HG02938 (cell line): ENCODE data around the gene DYSF.

Experiments
- ATAC-seq: cut with Tn5 transposase; IDR thresholded peaks from one replicate; pipeline ENCODE4 v1.9.1; 2021; ENCODE audit warnings: mild to moderate bottlenecking, moderate library complexity; ENCODE audit not compliant: unreplicated experiment

DYSF gene

GRCh38 chr2:71697106-71698004, 244.0 kb downstream of the DYSF start:
- no peak for ATAC-seq

GRCh38 chr2:71699428-71699827, 246.1 kb downstream of the DYSF start:
- ATAC-seq, result no peak

DNA sequence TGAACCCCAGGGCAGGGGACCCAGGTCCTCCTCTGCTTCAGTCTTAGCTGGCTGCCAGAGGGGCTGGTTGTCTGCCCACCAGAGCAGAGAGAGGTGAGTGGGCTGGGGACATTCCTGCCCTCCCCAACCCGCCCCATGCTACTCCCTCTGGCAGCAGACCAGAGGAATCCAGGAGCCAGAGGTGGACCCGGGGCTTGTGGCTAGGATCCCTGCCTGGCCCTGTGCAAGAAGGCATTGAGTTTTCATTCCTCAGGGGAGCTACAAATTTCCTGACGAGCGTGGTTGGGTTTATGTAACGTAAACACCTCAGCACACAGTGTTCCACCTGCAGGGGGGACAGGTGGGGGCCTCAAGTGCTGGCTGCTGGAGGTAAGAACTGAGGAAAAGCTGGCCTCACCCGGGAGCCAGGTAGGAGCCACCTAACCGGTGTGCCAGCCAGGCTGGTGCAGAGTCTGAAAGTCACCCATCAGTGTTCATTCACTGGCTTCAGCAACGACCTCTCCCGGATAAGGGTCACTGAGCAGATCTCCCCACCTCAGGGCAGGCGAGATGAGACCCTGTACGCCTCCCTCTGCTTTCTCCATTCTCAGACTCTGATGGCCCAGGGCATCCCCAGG, 246.8 kb downstream of the DYSF start:
- no peak for ATAC-seq

DNA sequence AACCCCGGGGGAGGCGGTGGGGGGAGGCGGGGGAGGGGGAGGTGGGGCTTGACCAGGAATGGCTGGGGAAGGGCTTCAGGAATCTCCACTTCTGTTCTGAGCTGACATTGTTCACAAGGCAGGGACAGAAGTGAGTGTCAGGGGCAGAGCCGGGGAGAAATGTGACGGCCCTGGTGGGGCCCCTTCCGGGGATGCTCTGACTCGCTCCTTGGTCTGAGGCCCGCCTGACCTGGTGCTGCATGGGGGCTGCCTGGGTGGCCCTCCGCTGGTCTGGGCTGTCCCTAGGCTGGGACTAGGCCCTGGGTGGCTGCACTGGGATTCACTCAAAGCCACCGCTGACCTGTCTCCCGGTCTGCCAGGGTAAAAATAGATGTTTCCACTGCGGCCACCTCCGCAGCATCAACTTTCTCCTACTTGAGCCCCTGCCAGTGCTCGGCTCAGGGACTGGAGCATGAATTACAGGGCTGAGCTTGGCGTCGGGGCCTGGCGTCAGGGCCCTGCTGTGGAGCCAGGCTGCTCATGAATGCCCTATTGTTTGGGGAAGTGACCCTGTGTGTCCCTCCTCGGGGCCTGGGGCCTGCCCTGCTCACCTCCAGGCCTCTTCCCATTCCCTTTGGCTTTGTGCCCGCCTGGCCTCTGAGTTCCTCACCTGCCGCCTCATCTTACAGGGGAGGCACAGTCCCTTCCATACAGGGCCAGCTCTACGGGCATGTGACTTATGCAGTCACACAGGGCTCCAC, 247.5 kb downstream of the DYSF start:
- no peak for ATAC-seq

DNA sequence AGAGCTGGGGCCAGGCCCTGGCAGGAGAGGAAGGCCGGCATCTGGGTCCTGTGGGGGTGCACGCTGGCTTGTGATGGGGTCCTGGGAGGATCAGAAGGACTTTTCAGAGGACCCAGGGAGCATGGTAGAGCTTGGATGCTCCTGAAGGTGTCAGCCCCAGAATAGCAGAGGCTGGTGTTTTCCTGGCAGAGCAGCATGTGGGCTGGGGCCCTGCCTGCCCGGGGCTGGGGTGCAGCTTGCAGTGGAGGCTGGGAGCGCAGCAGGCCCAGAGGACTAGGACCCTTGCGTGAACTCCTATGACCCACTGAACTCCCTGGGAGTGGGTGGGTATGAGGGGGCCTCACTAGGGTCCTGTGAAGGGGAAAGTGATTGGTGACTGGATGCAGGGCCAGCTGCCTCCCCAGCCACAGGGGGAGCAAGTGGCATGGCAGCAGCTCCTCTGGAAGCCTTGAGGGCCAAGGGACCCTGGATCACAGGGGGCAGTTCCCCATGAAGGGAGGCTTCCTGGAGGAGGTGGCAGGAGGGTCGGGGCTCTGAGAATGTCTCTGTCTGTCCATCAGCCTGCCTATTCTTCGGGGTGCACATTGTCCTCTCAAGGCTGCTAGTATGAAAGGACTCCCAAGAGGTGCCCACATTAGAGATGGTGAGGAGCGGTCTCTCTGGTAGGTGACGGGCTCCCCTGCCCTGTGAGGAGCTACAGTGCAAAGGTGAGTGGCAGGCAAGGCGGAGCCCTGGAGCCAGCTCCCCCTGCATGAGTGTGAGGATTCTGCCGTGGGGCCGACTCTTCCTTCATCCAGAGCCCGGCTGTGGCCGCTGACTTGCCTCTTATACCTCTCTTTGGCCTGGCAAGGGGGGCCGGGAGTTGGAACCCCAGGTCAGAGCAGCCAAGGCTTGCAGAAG, 249.0 kb downstream of the DYSF start:
- no peak for ATAC-seq

DNA sequence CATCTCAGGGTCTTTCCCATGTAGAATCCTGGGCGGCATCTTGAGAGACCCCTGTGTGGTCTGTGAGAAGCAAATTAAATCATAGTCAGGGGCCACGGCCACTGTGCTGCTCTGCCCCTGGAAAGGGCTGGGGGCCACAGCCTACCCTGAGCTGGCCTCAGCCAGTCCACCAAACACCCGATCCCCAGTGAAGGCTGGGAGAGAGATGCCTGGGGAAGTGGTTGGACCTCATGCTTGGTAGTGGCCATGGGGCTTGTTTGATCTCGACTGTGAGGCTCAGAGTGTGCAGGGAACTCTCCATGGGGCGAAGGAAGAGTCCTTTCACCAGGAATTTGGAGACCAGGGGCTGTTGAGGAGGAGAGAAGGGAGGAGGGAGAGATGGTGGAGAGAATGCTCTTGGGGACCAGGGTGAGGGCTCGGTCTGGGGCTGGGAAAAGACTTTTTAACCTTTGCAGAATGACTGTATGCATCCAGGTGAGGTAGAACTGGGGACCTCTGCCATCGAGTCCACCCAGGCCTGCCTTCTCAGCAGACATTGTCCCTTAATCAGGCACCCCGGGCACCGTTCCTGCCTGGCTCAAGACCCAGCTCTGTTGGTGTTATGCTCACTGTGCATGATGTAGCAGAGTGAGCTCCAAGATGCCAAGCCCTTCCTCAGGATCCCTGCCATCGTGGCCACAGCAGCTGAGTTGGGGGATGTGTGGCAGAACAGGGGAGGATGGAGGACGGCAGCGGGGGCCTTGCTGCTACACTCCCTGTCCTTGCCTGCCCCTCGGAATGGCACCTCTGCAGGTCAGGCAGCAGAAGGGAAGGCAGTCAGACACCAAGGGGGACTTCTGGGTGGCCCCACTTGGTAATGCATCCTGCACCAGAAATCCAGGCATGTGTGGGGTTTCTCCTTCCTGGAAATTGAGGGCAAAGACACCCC, 249.9 kb downstream of the DYSF start:
- ATAC-seq, result no peak

GRCh38 chr2:71704131-71704561, 250.8 kb downstream of the DYSF start:
- ATAC-seq, result no peak

- no peak for ATAC-seq
Observed at GRCh38 chr2:71704688-71705087, 251.3 kb downstream of the DYSF start.

GRCh38 chr2:71705171-71705960, 252.0 kb downstream of the DYSF start:
- no peak for ATAC-seq

DNA sequence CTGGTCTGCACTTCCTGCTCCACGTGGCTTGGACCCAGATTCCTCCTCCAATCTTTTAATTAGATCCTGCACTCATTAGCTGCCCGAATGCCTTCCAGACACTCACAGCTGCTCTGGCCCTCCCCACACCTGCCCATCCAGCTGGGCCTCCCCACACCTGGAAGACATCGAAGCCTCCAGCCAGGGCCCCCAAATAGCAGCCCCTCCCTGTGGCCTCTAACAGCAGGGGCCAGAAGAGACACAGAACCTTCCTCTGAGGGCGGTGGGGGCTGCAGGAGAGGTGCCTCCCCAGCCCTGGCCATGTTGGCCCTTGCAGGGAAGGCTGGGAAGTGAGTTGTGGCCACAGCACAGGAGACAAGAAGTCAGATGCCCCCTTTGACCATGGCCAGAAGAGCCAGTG, 252.8 kb downstream of the DYSF start:
- ATAC-seq, result no peak

GRCh38 chr2:71706836-71707235, 253.5 kb downstream of the DYSF start:
- no peak for ATAC-seq

- ATAC-seq, result no peak
Observed at GRCh38 chr2:71710367-71711132, 257.2 kb downstream of the DYSF start.

DNA sequence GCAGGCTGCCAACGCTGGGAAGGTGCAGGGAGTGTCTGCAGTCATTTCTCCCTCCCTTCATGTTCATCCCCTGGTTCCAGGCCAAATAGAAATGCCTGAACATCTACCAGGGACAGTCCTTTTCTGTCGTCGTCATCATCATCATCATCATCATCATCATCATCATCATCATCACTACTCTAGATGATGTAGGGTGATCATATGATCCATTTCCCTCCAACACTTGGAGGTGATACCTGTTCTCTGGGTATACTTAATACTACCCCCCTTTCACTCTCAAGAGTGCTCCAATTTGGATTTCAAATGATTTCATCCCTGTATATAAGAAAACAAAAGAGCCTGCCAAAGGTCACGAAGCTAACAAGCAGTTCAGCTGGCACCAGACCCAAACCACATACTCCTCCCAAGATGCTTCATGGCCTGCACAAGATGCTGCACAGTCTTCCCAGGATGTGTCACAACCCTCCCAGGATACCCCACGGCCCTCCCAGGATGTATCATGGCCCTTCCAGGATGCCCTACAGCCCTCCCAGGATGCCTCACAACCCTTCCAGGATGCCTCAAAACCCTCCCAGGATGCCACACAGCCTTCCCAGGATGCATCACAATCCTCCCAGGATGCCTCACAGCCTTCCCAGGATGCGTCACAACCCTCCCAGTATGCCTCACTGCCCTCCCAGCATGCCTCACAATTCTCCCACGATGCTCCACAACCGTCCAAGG, 257.9 kb downstream of the DYSF start:
- no peak for ATAC-seq

GRCh38 chr2:71712158-71712818, 258.9 kb downstream of the DYSF start:
- no peak for ATAC-seq

- no peak for ATAC-seq
Observed at GRCh38 chr2:71713581-71714580, 260.5 kb downstream of the DYSF start.
